ENCODE measurements around the gene RAMAC.
"Not testable (repeated sequence)": the region's sequence is repeated elsewhere in the genome, so short reads cannot be mapped to it uniquely, and the experiment has no call there.

The RAMAC gene

GRCh38 chr15:83018436-83018835 lies 32.4 kb downstream of the RAMAC start:
- no peak overlapping the region for H3K4me3 ChIP-seq (ENCODE audit: low read length)
- no peaks in the 10 kb centered on the region for H3K9me3 ChIP-seq (ENCODE audit: control insufficient read depth, insufficient read depth, low read length)
- TF ChIP-seq CTCF (IDR thresholded peaks at IDR 0.05; ENCODE audit: low read depth, low read length, poor library complexity, severe bottlenecking) (no peak), EZH2phosphoT487 (IDR thresholded peaks at IDR 0.05; ENCODE audit: borderline replicate concordance, low read length) (no peak)
- no peaks in the 10 kb centered on the region for H4K20me1 ChIP-seq (ENCODE audit: control insufficient read depth, insufficient read depth, low read depth, low read length)
- H3K4me2 ChIP-seq (ENCODE audit: low read length) = no peak overlapping the region
- peaks cover 29% of the 10 kb centered on the region for H3F3A ChIP-seq (ENCODE audit: control insufficient read depth, insufficient read depth)
- H3K9me2 ChIP-seq (replicated peaks; ENCODE audit: control insufficient read depth, low read length) = no peaks in the 10 kb centered on the region
- no peaks in the 10 kb centered on the region for H3K27me3 ChIP-seq (ENCODE audit: control insufficient read depth, low read length)
- no peak overlapping the region for H3K27ac ChIP-seq (ENCODE audit: low read depth, low read length)
- H3K36me3 ChIP-seq (ENCODE audit: control insufficient read depth, low read length) = peaks cover 44% of the 10 kb centered on the region
- no peaks in the 10 kb centered on the region for H3K79me2 ChIP-seq (ENCODE audit: control insufficient read depth, low read length)
- no peaks in the 10 kb centered on the region for H3K4me1 ChIP-seq (ENCODE audit: control insufficient read depth, low read length)

DNA sequence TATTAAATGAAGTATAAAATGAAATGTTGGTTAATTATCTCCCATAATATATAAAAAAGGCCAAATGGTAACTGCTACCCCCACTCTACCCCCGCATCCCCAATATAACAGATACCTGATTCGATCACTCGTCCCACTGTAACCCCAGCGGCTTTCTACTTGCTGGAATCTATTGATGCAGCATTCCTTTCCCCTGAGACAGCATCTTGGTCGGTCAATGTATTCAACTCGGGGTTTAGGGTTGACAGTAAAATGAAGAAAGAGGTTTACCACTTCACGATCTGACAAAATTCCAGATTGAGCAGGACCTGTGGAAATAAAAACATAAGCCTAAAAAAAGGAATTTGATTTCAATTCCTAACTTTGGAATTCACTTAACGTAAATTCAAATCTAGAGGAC lies 44.0 kb downstream of the RAMAC start:
- Histone ChIP-seq H3K4me3 (ENCODE audit: low read length) (no peak overlapping the region), H3K36me3 (ENCODE audit: control insufficient read depth, low read length) (peaks cover 70% of the 10 kb centered on the region), H3K27ac (ENCODE audit: low read depth, low read length) (no peak overlapping the region), H3K27me3 (ENCODE audit: control insufficient read depth, low read length) (no peaks in the 10 kb centered on the region), H3K4me1 (ENCODE audit: control insufficient read depth, low read length) (no peaks in the 10 kb centered on the region), H4K20me1 (ENCODE audit: control insufficient read depth, insufficient read depth, low read depth, low read length) (no peaks in the 10 kb centered on the region), H3K9me3 (ENCODE audit: control insufficient read depth, insufficient read depth, low read length) (no peaks in the 10 kb centered on the region), H3K79me2 (ENCODE audit: control insufficient read depth, low read length) (peaks cover 56% of the 10 kb centered on the region), H3K9me2 (replicated peaks; ENCODE audit: control insufficient read depth, low read length) (no peaks in the 10 kb centered on the region), H3F3A (ENCODE audit: control insufficient read depth, insufficient read depth) (no peaks in the 10 kb centered on the region), H3K4me2 (ENCODE audit: low read length) (no peak overlapping the region)
- TF ChIP-seq CTCF (IDR thresholded peaks at IDR 0.05; ENCODE audit: low read depth, low read length, poor library complexity, severe bottlenecking) (no peak), EZH2phosphoT487 (IDR thresholded peaks at IDR 0.05; ENCODE audit: borderline replicate concordance, low read length) (no peak)

DNA sequence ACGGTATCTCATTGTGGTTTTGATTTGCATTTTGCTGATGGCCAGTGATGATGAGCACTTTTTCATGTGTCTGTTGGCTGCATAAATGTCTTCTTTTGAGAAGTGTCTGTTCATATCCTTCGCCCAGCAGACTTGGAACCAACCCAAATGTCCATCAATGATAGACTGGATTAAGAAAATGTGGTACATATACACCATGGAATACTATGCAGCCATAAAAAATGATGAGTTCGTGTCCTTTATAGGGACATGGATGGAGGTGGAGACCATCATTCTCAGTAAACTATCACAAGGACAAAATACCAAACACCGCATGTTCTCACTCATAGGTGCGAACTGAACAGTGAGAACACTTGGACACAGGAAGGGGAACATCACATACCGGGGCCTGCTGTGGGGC lies 45.2 kb downstream of the RAMAC start:
- H3K4me1 ChIP-seq (ENCODE audit: control insufficient read depth, low read length); H3K27me3 ChIP-seq (ENCODE audit: control insufficient read depth, low read length); H3K27ac ChIP-seq (ENCODE audit: low read depth, low read length); H3K4me3 ChIP-seq (ENCODE audit: low read length); H3K9me3 ChIP-seq (ENCODE audit: control insufficient read depth, insufficient read depth, low read length); H3F3A ChIP-seq (ENCODE audit: control insufficient read depth, insufficient read depth); H3K4me2 ChIP-seq (ENCODE audit: low read length); H3K9me2 ChIP-seq (replicated peaks; ENCODE audit: control insufficient read depth, low read length); H4K20me1 ChIP-seq (ENCODE audit: control insufficient read depth, insufficient read depth, low read depth, low read length): not testable (repeated sequence)
- Histone ChIP-seq H3K36me3 (ENCODE audit: control insufficient read depth, low read length) (peaks cover 78% of the 10 kb centered on the region), H3K79me2 (ENCODE audit: control insufficient read depth, low read length) (peaks cover 68% of the 10 kb centered on the region)

DNA sequence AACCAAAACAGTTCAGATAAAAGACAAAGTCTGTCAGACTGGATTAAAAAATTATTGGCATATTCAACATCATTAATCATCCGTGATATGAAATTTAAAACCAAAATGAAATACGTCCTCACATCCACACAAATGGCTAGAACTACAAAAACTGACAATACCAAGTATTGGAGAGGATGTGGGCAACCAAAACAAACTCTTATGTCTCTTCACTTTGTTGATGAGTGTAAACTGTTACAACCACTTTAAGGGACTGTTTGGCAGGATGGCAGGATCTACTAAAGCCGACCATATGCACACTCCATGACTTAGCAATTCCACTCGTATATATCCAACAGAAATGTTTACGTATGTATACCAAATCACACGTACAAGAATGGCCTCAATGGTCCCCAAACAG lies 50.2 kb downstream of the RAMAC start:
- TF ChIP-seq CTCF (IDR thresholded peaks at IDR 0.05; ENCODE audit: low read depth, low read length, poor library complexity, severe bottlenecking) (no peak), EZH2phosphoT487 (IDR thresholded peaks at IDR 0.05; ENCODE audit: borderline replicate concordance, low read length) (no peak)
- no peaks in the 10 kb centered on the region for H4K20me1 ChIP-seq (ENCODE audit: control insufficient read depth, insufficient read depth, low read depth, low read length)
- H3K27ac ChIP-seq (ENCODE audit: low read depth, low read length) = no peak overlapping the region

More for the DNA sequence above, 50.2 kb downstream of the RAMAC start:
- no peaks in the 10 kb centered on the region for H3K4me1 ChIP-seq (ENCODE audit: control insufficient read depth, low read length)
- no peaks in the 10 kb centered on the region for H3K27me3 ChIP-seq (ENCODE audit: control insufficient read depth, low read length)
- no peaks in the 10 kb centered on the region for H3K9me2 ChIP-seq (replicated peaks; ENCODE audit: control insufficient read depth, low read length)
- H3F3A ChIP-seq (ENCODE audit: control insufficient read depth, insufficient read depth) = 0 out of 2 replicates have a peak, but pooled peaks cover 2% of the 10 kb centered on the region
- H3K4me2 ChIP-seq (ENCODE audit: low read length) = no peak overlapping the region
- peaks cover 97% of the 10 kb centered on the region for H3K79me2 ChIP-seq (ENCODE audit: control insufficient read depth, low read length)
- peaks cover 88% of the 10 kb centered on the region for H3K36me3 ChIP-seq (ENCODE audit: control insufficient read depth, low read length)
- no peaks in the 10 kb centered on the region for H3K9me3 ChIP-seq (ENCODE audit: control insufficient read depth, insufficient read depth, low read length)
- H3K4me3 ChIP-seq (ENCODE audit: low read length) = no peak overlapping the region

Data from DOHH2 (cell line).